Measurements from ENCODE around the gene CARD8. TPM values are rescaled to one million over a fixed set of nuclear protein-coding genes. Genes with fewer than 3 reads are reported as not detected.
A peak's percentile ranks its signal among the peaks of the same experiment; 100 is the strongest.

CARD8 gene
- total RNA-seq, 1 donor from 2014 or later, result 34.0 TPM

- DNase-seq, result no peak
These were observed 84.8 kb downstream of the CARD8 start for GRCh38 chr19:48170817-48171347.

GRCh38 chr19:48169939-48170803 is 85.5 kb downstream of the CARD8 start, which contains the start of the genes LIG1 and ZSWIM9:
TSS of gene LIG1 (minus strand) at chr19:48170344. CDS start at chr19:48165566, 4,778 bp downstream.
TSS of gene ZSWIM9 (plus strand) at chr19:48170680. CDS start at chr19:48171803, 1,123 bp downstream.
- peak; percentile 94 for DNase-seq

- peak; percentile 63 for DNase-seq
These were observed 86.2 kb downstream of the CARD8 start for GRCh38 chr19:48169578-48169938.

GRCh38 chr19:48168689-48169088 is 87.0 kb downstream of the CARD8 start:
- DNase-seq, result no peak

- no peak for DNase-seq
These were observed 97.4 kb downstream of the CARD8 start for GRCh38 chr19:48158210-48158790.

Other genes starting within 250 kb of the CARD8 start
- gene CABP5, start 211.8 kb downstream of the CARD8 start, total RNA-seq, result not detected
- 5.9 TPM for gene PLA2G4C, start 145.1 kb downstream of the CARD8 start, total RNA-seq
- 27.3 TPM for gene LIG1, start 85.6 kb downstream of the CARD8 start, total RNA-seq
- gene ZSWIM9, start 85.2 kb downstream of the CARD8 start, total RNA-seq, result 2.5 TPM
- 4.1 TPM for gene ZNF114, start 14.2 kb upstream of the CARD8 start, total RNA-seq
- 37.8 TPM for gene EMP3, start 69.6 kb upstream of the CARD8 start, total RNA-seq
- gene TMEM143, start 108.0 kb upstream of the CARD8 start, total RNA-seq, result 4.7 TPM
- gene SYNGR4, start 108.5 kb upstream of the CARD8 start, total RNA-seq, result not detected
- 46.5 TPM for gene KDELR1, start 135.6 kb upstream of the CARD8 start, total RNA-seq
- gene GRIN2D, start 137.8 kb upstream of the CARD8 start, total RNA-seq, result 1.1 TPM
- 8.3 TPM for gene GRWD1, start 190.1 kb upstream of the CARD8 start, total RNA-seq
- 1.2 TPM for gene KCNJ14, start 199.7 kb upstream of the CARD8 start, total RNA-seq
- gene CYTH2, start 213.5 kb upstream of the CARD8 start, total RNA-seq, result 27.4 TPM